ENCODE measurements around the gene TMUB1. TPM values are rescaled to one million over a fixed set of nuclear protein-coding genes. Genes with fewer than 3 reads are reported as not detected.

TMUB1 gene
- total RNA-seq, 1 experiment from 2014 or later, result 68.1 TPM

DNA sequence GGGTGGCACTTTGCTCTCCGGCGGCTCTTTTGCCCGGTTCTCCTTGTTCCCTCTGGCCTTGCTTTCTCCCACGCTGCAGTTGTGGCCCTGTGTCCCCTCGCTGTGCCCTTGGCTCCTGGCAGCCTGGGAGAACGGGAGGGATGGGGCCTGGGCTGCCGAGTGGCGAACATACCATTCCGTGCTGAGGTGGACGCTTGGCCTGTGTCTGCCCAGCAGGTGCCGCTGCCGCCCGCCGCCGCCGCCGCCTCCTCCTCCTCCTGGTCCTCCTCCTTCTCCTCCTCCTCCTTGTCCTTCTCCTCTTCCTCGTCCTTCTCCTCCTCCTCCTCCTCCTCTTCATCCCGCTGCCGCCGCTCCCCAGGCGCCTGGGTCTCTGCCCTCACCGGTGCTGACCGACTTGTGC, 39.0 kb upstream of the TMUB1 start:
- Mint-ChIP-seq H3K27ac (ENCODE audit: unreplicated experiment) (no peak overlapping the region), H3K4me1 (ENCODE audit: low read depth, unreplicated experiment) (no peaks in the 10 kb centered on the region), H3K4me3 (ENCODE audit: unreplicated experiment) (no peak overlapping the region), H3K27me3 (ENCODE audit: insufficient read depth, unreplicated experiment) (no peaks in the 10 kb centered on the region), H3K9me3 (ENCODE audit: unreplicated experiment) (no peaks in the 10 kb centered on the region), H3K36me3 (ENCODE audit: insufficient read depth, unreplicated experiment) (peaks cover 36% of the 10 kb centered on the region)
- ChIA-PET CTCF (no interaction called here), POLR2A (no interaction called here)
- H3K9me3 ChIP-seq, result no peaks in the 10 kb centered on the region
- TF ChIP-seq, protein P1, sequence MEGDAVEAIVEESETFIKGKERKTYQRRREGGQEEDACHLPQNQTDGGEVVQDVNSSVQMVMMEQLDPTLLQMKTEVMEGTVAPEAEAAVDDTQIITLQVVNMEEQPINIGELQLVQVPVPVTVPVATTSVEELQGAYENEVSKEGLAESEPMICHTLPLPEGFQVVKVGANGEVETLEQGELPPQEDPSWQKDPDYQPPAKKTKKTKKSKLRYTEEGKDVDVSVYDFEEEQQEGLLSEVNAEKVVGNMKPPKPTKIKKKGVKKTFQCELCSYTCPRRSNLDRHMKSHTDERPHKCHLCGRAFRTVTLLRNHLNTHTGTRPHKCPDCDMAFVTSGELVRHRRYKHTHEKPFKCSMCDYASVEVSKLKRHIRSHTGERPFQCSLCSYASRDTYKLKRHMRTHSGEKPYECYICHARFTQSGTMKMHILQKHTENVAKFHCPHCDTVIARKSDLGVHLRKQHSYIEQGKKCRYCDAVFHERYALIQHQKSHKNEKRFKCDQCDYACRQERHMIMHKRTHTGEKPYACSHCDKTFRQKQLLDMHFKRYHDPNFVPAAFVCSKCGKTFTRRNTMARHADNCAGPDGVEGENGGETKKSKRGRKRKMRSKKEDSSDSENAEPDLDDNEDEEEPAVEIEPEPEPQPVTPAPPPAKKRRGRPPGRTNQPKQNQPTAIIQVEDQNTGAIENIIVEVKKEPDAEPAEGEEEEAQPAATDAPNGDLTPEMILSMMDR (IDR thresholded peaks at IDR 0.05; ENCODE audit: insufficient read depth in 1 of 2, low read depth in 1 of 2, low read length in 1 of 2, severe bottlenecking in 1 of 2, unreplicated experiment in 1 of 2), result no peak
- no peaks in the 10 kb centered on the region for H3K27me3 ChIP-seq (replicated peaks; ENCODE audit: control insufficient read depth, insufficient read depth, low read length)
- no peaks in the 10 kb centered on the region for H3K4me1 ChIP-seq
- DNase-seq, result no peak
- peaks cover 6% of the 10 kb centered on the region for H3K36me3 ChIP-seq (ENCODE audit: control insufficient read depth, insufficient read depth, low read length)
- H3K4me3 ChIP-seq (ENCODE audit: low read depth, low read length), result no peak overlapping the region
- no TSS peak for BruUV-seq (replicated peaks)
- intact Hi-C loops (cut with micrococcal nuclease; ENCODE audit: unreplicated experiment), result no loop called here

DNA sequence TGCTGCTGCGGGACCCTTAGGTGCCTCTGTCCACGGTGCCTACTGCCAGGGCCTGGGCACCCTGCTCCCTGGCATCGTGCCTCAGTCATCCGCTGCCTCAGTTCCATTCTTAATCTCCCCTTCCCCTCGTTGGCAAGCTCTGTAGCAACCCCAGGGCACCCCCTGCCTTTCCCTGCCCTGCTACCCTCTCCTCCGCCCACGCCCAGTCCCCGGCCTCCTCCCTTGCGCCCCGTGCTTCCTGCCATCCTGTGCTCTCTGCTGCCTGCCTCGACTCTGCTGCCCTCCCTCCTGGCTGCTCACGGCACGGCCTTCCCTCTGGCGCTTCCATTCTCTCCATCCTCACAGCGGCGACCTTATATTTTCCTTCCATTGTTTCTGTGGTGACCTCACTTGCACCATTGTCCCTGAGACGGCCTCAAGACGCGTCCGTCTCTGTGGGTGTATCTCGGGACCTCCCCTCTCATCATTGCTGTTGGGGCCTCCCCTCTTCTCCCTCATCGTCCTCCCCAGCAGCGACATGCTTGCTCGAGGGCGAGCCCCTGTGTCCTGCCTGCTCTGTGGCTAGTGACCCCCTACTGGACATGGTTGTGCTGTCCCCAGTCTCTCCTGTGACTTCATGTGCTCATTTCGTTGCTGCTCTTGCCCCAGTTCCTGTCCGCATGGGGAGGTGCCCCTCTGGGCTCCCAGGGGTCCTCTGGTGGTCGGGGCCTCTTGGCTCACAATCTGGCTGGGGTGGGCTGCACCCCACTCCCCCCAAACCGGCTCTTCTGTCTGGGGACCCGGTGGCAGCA, 38.3 kb upstream of the TMUB1 start:
- Histone ChIP-seq H3K4me3 (ENCODE audit: low read depth, low read length) (no peak overlapping the region), H3K4me1 (peaks cover under 1% of the 10 kb centered on the region), H3K27me3 (replicated peaks; ENCODE audit: control insufficient read depth, insufficient read depth, low read length) (no peaks in the 10 kb centered on the region), H3K9me3 (no peaks in the 10 kb centered on the region), H3K36me3 (ENCODE audit: control insufficient read depth, insufficient read depth, low read length) (peaks cover 6% of the 10 kb centered on the region)
- POLR2A ChIA-PET, result no interaction called here
- CTCF ChIA-PET, result no interaction called here
- Mint-ChIP-seq H3K36me3 (ENCODE audit: insufficient read depth, unreplicated experiment) (peaks cover 41% of the 10 kb centered on the region), H3K4me3 (ENCODE audit: unreplicated experiment) (no peak overlapping the region), H3K4me1 (ENCODE audit: low read depth, unreplicated experiment) (no peaks in the 10 kb centered on the region), H3K27ac (ENCODE audit: unreplicated experiment) (no peak overlapping the region), H3K27me3 (ENCODE audit: insufficient read depth, unreplicated experiment) (no peaks in the 10 kb centered on the region), H3K9me3 (ENCODE audit: unreplicated experiment) (no peaks in the 10 kb centered on the region)
- no TSS peak for BruUV-seq (replicated peaks)
- TF ChIP-seq, protein P1 (IDR thresholded peaks at IDR 0.05; ENCODE audit: insufficient read depth in 1 of 2, low read depth in 1 of 2, low read length in 1 of 2, severe bottlenecking in 1 of 2, unreplicated experiment in 1 of 2), result no peak
- intact Hi-C loops (cut with micrococcal nuclease; ENCODE audit: unreplicated experiment), result no loop called here
- no peak for DNase-seq

DNA sequence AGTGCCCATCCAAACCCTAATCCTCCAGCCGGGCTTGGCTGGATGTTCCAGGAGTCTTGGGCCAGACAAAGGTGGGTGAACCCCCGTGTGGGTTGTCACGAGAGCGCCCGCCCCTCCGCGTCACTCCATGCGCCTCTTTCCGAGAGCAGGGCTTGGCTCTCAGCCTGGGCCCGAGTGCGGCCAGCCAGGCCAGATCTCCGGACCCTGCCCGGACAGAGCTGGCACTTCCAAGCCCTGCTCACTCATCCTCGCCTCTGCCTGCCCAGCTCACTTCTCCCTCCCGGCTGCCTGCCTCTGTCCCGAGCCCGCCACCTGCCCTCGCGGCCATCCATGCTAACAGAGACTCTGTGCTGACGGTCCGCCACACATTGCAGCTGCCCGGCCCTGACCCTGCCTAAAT, 37.6 kb upstream of the TMUB1 start:
- no peak for DNase-seq
- Histone ChIP-seq H3K9me3 (no peaks in the 10 kb centered on the region), H3K4me3 (ENCODE audit: low read depth, low read length) (no peak overlapping the region), H3K4me1 (peaks cover 7% of the 10 kb centered on the region), H3K36me3 (ENCODE audit: control insufficient read depth, insufficient read depth, low read length) (peaks cover 6% of the 10 kb centered on the region), H3K27me3 (replicated peaks; ENCODE audit: control insufficient read depth, insufficient read depth, low read length) (no peaks in the 10 kb centered on the region)
- no TSS peak for BruUV-seq (replicated peaks)
- ChIA-PET POLR2A (no interaction called here), CTCF (interaction anchor here (0.8 kb wide), 1 partner anchor 106 kb away, joined by 3 read pairs; the partner anchor contains the start of gene ABCF2)
- no peak overlapping the region for H3K27ac Mint-ChIP-seq (ENCODE audit: unreplicated experiment)
- TF ChIP-seq, protein P1 (IDR thresholded peaks at IDR 0.05; ENCODE audit: insufficient read depth in 1 of 2, low read depth in 1 of 2, low read length in 1 of 2, severe bottlenecking in 1 of 2, unreplicated experiment in 1 of 2), result no peak
- H3K27me3 Mint-ChIP-seq (ENCODE audit: insufficient read depth, unreplicated experiment), result no peaks in the 10 kb centered on the region
- H3K9me3 Mint-ChIP-seq (ENCODE audit: unreplicated experiment), result no peaks in the 10 kb centered on the region
- H3K36me3 Mint-ChIP-seq (ENCODE audit: insufficient read depth, unreplicated experiment), result peaks cover 41% of the 10 kb centered on the region
- no peaks in the 10 kb centered on the region for H3K4me1 Mint-ChIP-seq (ENCODE audit: low read depth, unreplicated experiment)
- intact Hi-C loops (cut with micrococcal nuclease; ENCODE audit: unreplicated experiment), result no loop called here
- H3K4me3 Mint-ChIP-seq (ENCODE audit: unreplicated experiment), result no peak overlapping the region
